ENCODE data around the gene PSD. TPM values are rescaled to one million over a fixed set of nuclear protein-coding genes. Genes with fewer than 3 reads are reported as not detected.
A peak's percentile ranks its signal among the peaks of the same experiment; 100 is the strongest.

Gene PSD
- total RNA-seq, 1 donor from 2014 or later = 0.49 TPM

DNA sequence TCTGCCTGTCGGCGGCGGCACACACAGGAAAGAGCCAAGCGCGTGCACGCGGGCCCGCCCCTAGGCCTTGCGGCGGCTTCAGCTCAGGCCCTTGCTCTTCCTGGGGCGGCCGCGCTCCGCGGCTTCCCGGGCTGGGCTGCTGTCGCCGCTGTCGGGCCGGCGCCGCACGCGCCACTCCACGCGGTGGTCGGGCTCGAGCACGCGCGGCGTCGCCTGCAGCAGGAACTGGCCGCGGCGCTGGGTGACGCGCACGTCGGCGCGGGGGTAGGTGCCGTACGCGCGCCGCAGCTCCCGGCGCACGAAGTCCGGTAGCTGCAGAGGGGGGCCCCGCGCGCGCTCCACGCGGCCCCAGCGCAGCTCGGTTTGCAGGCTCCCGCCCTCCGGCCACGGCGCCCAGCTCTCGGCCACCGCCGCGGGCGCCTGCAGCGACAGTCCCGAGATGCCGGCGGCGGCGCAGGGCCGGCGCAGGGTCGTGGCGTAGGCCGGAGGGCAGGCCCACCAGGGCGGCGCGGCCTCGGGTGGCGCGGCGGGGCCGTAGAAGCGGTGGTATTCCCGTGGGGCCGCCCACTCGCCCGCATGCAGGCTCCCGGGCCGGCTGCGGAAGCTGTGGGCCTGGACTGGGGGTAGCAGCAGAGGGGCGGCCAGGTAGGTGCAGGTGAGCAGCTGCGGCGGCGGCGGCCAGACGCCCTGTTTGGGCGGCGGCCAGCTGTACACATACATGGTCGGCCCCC lies 32.0 kb upstream of the PSD start:
- DNase-seq (ENCODE audit: missing footprints) (peak; percentile 94), ATAC-seq (peak; percentile 93)
- intact Hi-C loops (cut with DNase I) = loop anchor here (2.0 kb wide), 1 partner anchor 18 kb away; the partner anchor contains the start of gene CUEDC2

DNA sequence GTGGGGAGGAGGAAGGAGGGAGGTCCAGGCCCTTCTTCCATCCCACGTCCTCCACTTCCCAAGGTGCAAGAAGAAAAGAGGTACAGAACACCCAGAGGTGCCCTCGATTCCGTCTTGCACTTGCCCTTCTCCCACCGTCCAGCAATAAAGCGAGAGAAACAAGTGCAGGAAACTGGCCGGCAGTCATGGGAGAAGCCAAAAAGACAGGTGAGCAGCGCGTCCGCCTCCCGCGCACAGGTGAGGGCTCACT lies 31.5 kb upstream of the PSD start:
- intact Hi-C loops (cut with DNase I) = loop anchor here (2.0 kb wide), 1 partner anchor 17 kb away; the partner anchor contains the start of gene CUEDC2
- ATAC-seq (no peak), DNase-seq (ENCODE audit: missing footprints) (no peak)

DNA sequence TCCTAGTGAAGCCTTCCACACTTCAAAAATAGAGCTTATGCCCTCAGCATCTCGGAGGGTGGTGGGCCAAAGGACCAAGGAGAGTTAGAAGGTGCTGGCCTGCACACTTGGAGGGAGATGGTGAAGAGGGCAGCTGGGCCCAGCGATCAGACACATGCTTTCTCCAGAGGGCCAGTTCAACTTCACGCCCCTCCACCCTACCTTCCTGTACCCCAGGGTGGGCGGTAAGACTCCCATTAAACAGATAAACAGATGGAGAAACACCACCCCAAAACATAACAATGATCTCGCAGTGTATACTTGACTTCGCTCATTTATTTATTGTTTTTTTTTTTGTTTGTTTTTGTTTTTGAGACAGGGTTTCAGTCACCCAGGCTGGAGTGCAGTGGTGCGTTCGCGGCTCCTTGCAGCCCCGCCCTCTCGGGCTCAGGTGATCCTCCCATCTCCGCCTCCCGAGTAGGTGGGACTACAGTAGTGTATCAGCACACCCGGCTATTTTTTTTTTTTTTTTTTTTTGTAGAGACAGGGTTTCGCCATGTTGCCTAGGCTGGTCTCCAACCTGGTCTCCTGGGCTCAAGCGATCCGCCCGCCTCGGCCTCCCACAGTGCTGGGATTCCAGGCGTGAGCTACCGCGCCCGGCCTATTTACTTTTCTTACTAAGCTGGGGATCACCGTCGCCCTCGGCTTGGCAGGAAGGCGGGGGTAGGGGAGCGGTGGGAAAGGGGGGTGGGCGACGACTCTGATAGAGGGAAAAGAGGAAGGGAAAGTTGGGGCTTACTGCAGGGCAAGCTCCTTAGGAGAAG lies 30.9 kb upstream of the PSD start:
- ATAC-seq = peak; percentile 49
- no peak for DNase-seq (ENCODE audit: missing footprints)
- intact Hi-C loops (cut with DNase I) = loop anchor here (2.0 kb wide), 1 partner anchor 17 kb away; the partner anchor contains the start of gene CUEDC2

DNA sequence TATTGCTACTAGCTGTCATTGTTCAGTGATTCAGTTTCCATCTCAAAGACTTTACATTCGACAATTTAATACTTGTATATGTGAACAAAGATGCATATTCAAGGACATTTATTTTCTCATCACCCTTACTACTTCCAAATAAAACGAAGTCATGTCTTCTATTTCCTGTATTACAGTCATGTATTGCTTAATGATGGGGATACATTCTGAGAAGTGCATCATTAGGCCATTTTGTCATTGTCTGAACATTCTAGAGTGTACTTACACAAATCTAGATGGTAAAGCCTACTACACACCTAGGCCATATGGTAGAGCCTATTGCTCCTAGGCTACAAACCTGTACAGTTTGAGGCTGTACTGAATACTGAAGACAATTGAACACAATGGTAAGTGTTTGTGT lies 26.3 kb upstream of the PSD start:
- DNase-seq (ENCODE audit: missing footprints) (no peak), ATAC-seq (no peak)
- intact Hi-C loops (cut with DNase I) = no loop called here

DNA sequence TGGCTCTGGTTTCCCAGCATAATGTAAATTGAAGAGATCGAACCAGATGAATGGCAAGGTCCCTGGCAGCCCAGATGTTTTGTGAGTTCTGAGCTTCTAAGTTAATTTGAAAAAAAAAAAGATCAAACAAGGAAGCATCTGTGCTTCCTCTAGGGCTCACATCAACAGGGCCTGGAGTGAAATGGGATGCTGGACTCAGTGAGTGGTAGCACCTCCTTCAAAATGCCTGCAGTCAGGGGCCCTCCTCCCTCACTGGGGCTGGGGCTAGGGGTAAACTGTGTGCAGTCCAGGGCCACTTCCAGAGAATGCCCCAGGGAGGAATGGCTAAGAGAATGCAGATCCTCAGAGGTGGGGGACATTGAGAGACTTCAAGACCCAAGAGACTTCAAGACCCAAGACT lies 19.8 kb upstream of the PSD start:
- intact Hi-C loops (cut with DNase I) = no loop called here
- no peak for ATAC-seq
- no peak for DNase-seq (ENCODE audit: missing footprints)

DNA sequence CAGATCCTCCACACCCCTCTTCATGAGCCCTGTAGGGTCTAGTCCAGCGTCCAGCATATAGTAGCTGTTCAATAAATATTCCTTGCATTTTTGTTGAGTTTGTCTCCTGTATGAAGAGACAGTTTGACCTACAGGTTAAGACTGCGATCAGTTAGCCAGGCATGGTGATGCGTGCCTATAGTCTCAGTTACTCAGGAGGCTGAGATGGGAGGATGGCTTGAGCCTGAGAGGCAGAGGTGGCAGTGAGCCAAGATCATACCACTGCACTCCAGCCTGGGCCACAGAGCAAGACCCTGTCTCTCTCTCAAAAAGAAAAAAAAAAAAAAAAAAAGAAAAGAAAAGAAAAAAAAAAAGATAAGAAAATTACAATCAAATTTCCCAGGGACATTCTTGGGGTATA lies 18.9 kb upstream of the PSD start:
- intact Hi-C loops (cut with DNase I) = no loop called here
- DNase-seq (ENCODE audit: missing footprints) (no peak), ATAC-seq (no peak)

DNA sequence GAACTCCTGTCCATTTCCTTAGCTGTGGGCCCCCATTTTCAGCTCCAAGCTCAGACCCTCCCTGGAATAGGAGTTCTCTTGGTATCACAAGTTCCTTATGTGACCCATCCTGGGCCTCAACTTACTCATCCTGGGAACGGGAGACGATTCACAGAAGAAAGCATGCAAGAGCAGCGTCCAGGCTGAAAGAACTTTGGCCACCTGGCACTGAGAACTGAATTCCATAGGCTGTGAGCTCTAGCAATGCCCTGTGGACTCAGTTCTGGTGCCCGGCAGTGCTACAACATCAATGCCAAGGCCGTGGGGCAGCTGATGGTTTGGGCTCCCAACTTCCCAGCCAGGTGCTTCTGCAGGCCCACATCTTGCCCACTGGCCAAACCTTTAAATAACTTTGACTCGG lies 17.7 kb upstream of the PSD start:
- ATAC-seq = no peak
- intact Hi-C loops (cut with DNase I) = no loop called here
- no peak for DNase-seq (ENCODE audit: missing footprints)

DNA sequence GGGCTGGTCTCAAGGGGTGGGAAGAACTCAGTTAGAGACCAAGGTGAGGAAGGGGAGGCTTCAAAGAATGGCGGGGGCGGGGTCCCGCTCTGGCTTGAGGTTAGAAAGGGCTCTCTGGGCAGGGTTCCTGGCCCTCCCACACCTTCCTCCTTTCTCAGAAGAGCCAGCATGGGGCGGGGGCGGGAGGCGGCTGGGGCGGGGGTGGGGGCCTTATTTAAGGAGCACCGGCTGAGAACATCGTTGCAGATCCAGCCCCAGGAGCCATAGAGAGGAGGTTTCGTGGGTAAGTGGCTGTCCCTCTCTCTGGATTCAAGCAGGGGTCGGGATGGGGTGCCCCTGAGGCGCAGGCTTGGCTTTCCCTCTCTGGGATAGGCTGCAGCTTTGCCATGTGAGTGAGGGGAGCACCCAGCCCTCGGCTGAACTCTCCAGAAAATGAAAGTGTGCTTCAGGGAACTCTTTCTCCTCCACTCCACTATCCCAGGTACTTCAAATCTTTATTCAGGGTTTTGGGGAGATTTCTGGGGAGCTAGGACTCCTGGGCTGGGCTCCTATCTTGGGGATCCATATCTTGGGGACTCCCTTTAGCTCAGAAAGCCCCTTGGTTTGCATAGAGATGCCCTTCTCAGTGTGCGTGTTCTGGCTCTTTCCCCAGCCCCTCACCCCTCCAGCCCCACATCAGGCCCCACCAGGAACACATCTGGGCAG lies 17.1 kb upstream of the PSD start:
- DNase-seq (ENCODE audit: missing footprints) (no peak), ATAC-seq (no peak)
- intact Hi-C loops (cut with DNase I) = no loop called here

DNA sequence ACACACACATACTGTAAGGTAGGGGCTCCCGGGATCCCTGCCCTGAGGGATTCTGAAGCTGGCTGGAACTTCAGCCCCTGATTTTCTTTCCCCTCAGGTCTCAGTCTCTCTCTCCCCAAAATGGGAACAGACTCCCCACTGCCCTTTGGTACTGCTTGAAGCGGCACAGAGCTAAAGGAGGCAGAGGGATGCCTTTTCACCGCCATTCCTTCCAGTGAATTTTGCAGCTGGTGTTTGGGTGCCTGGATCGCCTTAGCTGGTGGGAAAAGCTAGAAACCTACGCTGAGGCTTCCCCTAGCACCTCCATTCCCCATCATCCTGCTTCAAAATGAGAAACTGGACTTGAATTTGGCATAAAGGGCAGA lies 16.5 kb upstream of the PSD start:
- DNase-seq (ENCODE audit: missing footprints) (no peak), ATAC-seq (no peak)
- intact Hi-C loops (cut with DNase I) = no loop called here

DNA sequence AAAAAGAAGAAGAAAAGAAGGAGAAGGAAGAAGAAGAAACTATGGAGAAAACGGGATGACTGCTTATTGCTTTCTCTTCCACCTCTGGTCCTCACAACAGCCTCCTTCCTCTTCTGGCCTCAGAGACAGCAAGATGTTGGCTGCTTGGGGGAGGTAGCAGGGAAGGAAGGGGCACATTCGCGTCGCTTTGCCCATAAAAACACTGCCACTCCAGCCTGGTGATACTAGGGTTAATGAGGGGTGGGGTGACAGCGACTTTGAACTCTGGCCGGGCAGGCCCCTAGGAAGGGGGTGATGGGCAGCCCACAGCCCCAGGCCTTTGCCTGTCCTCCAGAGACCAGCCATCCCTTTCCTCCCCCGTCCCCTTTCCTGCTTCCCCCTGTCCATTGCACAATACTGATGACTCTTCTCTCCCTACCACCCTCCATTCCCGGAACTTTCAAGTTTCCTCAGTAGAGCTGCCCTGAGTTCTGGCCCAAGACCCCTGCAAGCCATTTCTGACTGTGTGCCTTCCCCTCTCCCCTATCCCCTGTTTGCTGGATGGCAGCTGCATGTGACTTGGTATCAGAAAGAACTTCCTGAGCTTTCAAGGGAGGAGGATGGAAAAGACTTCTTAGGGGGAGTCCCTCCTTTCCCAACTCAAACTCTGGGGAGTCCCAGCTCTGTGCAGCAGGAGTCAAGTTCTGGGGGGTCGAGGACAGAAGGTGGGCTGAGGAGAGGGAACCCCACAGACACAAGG lies 16.0 kb upstream of the PSD start:
- no peak for DNase-seq (ENCODE audit: missing footprints)
- ATAC-seq = no peak
- intact Hi-C loops (cut with DNase I) = no loop called here

DNA sequence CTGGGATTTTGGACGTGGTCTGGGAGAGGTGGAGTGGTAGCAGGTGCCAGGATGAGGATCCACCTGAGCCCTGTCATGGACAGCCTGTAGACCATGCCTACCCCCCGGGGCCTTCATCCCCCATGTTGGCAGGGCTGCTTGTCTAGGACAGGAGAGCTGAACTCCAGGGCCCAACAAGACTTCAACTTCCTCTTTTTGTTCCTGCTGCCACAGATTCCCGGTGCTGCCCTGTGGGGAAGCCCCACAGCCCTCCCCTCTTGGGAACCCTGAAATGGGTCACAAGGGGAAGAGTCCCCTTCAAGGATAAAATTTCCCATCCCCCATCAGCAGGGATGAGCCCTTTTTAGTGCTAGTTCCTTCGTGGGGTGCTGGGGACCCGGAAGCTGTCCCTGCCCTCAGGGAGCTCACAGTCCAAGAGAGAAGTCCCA lies 15.0 kb upstream of the PSD start:
- intact Hi-C loops (cut with DNase I) = loop anchor here (2.0 kb wide), 1 partner anchor 17 kb away; the partner anchor contains the start of gene C10orf95
- ATAC-seq (no peak), DNase-seq (ENCODE audit: missing footprints) (no peak)

DNA sequence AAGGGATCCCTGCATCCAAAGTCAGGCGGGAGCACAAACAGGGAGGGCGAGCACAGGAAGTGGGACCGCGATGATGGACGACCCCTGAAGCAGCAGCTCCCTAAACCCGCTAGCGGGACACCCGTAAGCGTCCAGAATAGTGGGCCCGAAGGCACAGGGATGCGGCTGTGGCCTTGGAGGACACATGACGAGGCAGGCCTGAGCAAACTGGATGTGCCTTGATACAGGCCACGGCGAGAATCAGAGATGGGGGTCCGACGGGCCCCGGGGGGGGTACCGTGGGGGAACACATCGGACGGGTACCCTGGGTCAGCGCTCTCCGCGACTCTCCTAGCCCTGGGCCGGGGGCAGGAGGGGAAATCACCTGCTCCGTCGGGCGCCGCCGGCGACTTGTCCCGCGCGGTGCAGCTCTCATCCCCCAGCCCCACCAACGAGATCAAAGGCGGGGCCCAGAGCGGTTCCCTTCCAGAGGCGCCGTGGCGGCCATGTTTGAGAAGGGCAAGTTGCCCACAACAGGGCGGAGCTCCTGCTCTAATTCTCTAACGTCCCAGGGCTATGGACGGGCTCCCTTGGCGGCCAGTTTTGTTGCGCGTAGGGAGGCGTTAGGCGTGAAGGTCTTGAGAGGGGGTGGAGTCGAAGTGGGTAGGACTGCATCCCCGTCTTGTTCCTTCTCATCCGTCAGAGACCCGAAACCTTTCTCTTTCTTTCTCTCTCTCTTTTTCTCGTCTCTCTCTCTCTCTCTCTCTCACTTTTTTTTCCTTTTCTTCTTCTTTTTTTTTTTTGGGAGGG lies 13.8 kb upstream of the PSD start, which contains the start of gene CUEDC2:
TSS of gene CUEDC2 (minus strand) at position 413 of the 789 bp plus-strand sequence. CDS start 7,386 bp downstream, outside the sequence.
- intact Hi-C loops (cut with DNase I) = loop anchor here (1.0 to 2.0 kb wide), 2 partner anchors 10 to 18 kb away; partner anchors contain the start of gene C10orf95
- peak; percentile 96 for ATAC-seq

DNA sequence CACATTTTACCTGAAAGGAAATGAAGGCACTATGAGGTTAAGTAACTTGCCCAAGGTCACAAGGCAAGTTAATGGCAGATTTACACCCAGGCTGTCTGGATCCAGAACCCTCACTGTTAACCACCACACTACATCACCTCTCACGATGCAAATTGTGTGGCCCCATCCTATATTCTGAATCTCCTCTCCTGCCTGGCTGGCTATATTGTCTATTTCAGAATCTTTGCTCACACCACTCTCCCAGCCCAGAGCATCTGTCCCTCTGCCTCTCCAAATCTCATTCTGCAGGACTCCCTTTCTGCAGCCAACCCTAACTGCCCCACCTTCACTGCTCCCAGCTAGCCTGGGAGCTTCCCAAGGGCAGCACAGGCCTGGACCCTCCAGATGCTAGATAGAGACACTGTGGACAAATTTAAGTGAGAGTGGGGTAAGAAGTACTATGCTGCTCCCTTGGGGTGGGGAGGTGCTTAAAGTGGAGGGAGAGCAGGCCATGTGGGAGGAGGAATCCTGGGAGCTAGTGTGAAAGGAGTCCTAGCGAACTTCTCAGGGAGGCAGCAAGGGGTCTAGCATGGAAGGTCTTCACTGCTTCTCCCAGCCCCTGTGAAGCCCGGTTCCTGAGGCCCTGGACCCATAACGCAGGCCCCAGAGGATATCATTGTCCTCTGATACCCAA lies 13.0 kb upstream of the PSD start:
- ATAC-seq = peak; percentile 6
- DNase-seq (ENCODE audit: missing footprints) = no peak
- intact Hi-C loops (cut with DNase I) = loop anchor here (1.0 to 2.0 kb wide), 2 partner anchors 9 to 19 kb away; partner anchors contain the start of gene C10orf95

More for the DNA sequence above, 13.8 kb upstream of the PSD start, which contains the start of gene CUEDC2:
- DNase-seq (ENCODE audit: missing footprints) = peak; percentile 98

DNA sequence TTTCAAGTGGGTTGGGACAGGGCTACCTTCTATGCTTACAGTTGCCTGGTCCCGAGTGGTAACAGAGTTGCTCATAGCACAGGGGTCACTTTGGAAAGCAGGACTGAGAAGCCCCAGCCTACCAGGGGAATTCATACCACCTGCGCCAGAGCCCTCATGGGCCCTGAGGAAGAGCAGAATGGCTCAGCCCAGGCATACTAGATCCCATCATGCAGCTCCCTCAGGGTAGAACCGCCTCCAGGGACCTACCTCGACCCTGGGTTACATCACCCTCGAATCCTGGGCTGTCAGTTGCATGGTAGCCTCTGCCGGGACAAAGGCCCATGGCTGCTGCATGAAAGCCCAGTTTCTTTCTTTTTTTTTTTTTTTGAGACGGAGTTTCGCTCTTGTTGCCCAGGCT lies 10.9 kb upstream of the PSD start:
- no peak for ATAC-seq
- DNase-seq (ENCODE audit: missing footprints) = no peak
- intact Hi-C loops (cut with DNase I) = no loop called here

DNA sequence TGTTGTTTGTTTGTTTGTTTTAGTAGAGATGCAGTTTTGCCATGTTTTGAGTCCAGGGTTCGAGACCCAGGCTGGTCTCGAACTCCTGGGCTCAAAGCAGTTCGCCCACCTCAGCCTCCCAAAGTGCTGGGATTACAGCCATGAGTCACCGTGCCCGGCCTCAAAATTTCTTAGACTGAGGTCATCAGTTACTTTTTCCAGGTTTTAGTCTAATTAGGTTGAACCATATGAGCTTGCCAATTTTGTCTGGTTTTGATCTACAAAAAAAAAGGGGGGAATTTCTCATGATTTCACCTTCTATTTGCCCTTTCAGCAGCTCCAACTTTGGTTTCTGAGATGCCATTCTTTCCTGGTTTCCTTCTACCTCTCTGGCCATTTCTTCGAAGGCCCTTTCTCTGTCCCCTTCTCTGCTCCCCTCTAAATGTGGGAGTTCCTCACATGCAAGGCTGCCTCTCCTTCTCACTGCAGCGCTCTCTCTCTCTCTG lies 8.3 kb upstream of the PSD start:
- ATAC-seq = no peak
- DNase-seq (ENCODE audit: missing footprints) = no peak
- intact Hi-C loops (cut with DNase I) = no loop called here

DNA sequence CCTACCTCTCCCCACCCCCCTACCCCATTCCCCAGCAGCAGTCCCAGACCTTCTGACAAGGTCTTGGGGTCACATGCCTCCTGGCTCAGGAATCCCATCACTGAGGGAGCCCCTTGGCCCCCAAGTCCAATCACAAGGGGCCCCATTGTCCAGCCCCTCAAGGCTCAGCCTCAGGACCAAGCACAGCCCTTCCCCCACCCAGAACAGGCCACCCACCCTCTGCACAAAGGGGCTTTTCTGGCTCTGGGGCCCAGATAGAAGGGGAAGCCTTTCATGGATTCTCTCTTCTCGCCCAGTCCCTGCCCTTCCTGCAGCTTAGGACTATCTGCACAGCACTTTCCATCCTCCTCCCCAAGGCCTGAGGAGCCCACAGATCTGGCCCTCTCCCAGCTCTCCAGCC lies 6.9 kb upstream of the PSD start:
- intact Hi-C loops (cut with DNase I) = no loop called here
- ATAC-seq (no peak), DNase-seq (ENCODE audit: missing footprints) (no peak)

DNA sequence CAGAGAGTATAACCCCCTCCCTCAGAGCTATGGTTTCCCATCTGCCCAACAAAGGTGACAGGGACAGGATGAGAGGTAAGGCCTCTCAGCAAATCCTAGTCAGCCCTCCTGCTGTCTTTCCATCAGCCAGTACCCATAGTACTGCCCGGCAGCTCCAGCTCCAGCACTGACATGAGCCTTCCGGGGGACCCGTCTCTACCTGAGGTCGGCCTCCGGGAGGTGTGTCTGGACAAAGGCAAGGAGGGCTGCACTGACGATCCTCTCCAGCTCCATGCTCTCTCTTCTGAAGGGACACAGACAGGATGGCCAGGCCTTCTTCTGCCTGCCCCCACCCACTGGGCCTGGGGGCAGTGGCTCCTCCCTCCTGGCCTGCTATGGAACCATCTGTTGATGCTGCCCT lies 6.3 kb upstream of the PSD start:
- ATAC-seq = no peak
- DNase-seq (ENCODE audit: missing footprints) = no peak
- intact Hi-C loops (cut with DNase I) = no loop called here

Measured in Right ventricle myocardium inferior (tissue), 1 donor.